NCI-H1092 (cell line): ENCODE measurements around the gene ANTKMT.
"Not testable (repeated sequence)": the region's sequence is repeated elsewhere in the genome, so short reads cannot be mapped to it uniquely, and the experiment has no call there.

Experiments used
- DNase-seq: peaks from one replicate; lab custom pipeline; 2025; lab: John Stamatoyannopoulos, UW

The ANTKMT gene

GRCh38 chr16:728131-728889 lies 7.4 kb downstream of the ANTKMT start:
- no peak for DNase-seq

GRCh38 chr16:728890-729744 lies 8.2 kb downstream of the ANTKMT start:
- DNase-seq = no peak

GRCh38 chr16:729768-730665 lies 9.1 kb downstream of the ANTKMT start:
- DNase-seq = no peak

- no peak for DNase-seq
These were observed 9.9 kb downstream of the ANTKMT start for GRCh38 chr16:730666-731509.

GRCh38 chr16:732332-732731 lies 11.4 kb downstream of the ANTKMT start:
- no peak for DNase-seq

- DNase-seq = no peak
These were observed 12.0 kb downstream of the ANTKMT start for GRCh38 chr16:732936-733335.

- DNase-seq = no peak
These were observed 12.6 kb downstream of the ANTKMT start for GRCh38 chr16:733382-734207.

- no peak for DNase-seq
These were observed 13.4 kb downstream of the ANTKMT start for GRCh38 chr16:734208-734980.

GRCh38 chr16:734981-735881 lies 14.3 kb downstream of the ANTKMT start:
- DNase-seq = no peak

GRCh38 chr16:735982-736453 lies 15.1 kb downstream of the ANTKMT start:
- DNase-seq = no peak

GRCh38 chr16:736936-737481 lies 16.1 kb downstream of the ANTKMT start:
- no peak for DNase-seq

- DNase-seq = no peak
These were observed 18.9 kb downstream of the ANTKMT start for GRCh38 chr16:739560-740458.

GRCh38 chr16:740459-740763 lies 19.5 kb downstream of the ANTKMT start:
- no peak for DNase-seq

- peak; percentile 84 for DNase-seq
These were observed 20.0 kb downstream of the ANTKMT start, which contains the start of gene CIAO3 for GRCh38 chr16:740764-741505. Gene CIAO3 (minus strand): TSS chr16:740997. CDS start chr16:740985, 12 bp downstream.

- no peak for DNase-seq
These were observed 21.2 kb downstream of the ANTKMT start for GRCh38 chr16:741986-742629.

- not testable (repeated sequence) for DNase-seq
These were observed 21.9 kb downstream of the ANTKMT start for GRCh38 chr16:742894-743293.
